ENCODE results near the gene MYL7.

DNA sequence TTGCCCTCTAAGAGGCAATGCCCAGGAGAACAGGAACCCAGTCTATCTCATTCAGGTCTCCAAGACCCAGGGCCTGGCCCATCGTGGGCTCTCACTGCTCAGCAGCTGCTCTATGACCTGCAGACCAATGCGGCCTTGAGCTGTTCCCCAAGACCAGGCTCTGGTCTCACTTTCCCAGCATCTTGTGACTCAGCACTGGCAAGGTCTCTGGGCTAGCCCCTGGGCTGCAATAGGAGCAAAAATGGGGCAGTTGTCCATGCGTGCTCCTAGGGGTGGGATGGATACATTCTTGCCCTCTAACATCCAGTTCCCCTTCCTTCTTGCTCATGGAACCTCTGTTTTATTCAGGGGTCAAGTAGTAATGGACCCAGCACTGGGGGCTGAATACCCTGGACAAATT is 34.6 kb upstream of the MYL7 start:
- TF ChIP-seq, protein P1, sequence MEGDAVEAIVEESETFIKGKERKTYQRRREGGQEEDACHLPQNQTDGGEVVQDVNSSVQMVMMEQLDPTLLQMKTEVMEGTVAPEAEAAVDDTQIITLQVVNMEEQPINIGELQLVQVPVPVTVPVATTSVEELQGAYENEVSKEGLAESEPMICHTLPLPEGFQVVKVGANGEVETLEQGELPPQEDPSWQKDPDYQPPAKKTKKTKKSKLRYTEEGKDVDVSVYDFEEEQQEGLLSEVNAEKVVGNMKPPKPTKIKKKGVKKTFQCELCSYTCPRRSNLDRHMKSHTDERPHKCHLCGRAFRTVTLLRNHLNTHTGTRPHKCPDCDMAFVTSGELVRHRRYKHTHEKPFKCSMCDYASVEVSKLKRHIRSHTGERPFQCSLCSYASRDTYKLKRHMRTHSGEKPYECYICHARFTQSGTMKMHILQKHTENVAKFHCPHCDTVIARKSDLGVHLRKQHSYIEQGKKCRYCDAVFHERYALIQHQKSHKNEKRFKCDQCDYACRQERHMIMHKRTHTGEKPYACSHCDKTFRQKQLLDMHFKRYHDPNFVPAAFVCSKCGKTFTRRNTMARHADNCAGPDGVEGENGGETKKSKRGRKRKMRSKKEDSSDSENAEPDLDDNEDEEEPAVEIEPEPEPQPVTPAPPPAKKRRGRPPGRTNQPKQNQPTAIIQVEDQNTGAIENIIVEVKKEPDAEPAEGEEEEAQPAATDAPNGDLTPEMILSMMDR (IDR thresholded peaks at IDR 0.05; ENCODE audit: low read depth, low read length): no peak
- TF ChIP-seq, protein P2, sequence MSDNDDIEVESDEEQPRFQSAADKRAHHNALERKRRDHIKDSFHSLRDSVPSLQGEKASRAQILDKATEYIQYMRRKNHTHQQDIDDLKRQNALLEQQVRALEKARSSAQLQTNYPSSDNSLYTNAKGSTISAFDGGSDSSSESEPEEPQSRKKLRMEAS (IDR thresholded peaks at IDR 0.05; ENCODE audit: low read depth, low read length): no peak
- TF ChIP-seq MYC (IDR thresholded peaks at IDR 0.05; ENCODE audit: low read depth, low read length): no peak
- TF ChIP-seq POLR2A (IDR thresholded peaks at IDR 0.05; ENCODE audit: extremely low read depth, insufficient read length): no peak
